ENCODE results near the gene LEAP2. TPM values are rescaled to one million over a fixed set of nuclear protein-coding genes. Genes with fewer than 3 reads are reported as not detected.

LEAP2 gene
- total RNA-seq, 1 donor from 2014 or later, result 0.27 TPM

- no peak overlapping the region for H3K4me2 ChIP-seq (ENCODE audit: low read length)
- Mint-ChIP-seq H3K27me3 (ENCODE audit: low read depth, unreplicated experiment) (no peaks in the 10 kb centered on the region), H3K4me1 (ENCODE audit: low read depth, unreplicated experiment) (peaks cover 2% of the 10 kb centered on the region), H3K27ac (ENCODE audit: unreplicated experiment) (no peak overlapping the region), H3K4me3 (ENCODE audit: unreplicated experiment) (no peak overlapping the region), H3K9me3 (ENCODE audit: unreplicated experiment) (no peaks in the 10 kb centered on the region), H3K36me3 (ENCODE audit: low read depth, unreplicated experiment) (no peaks in the 10 kb centered on the region)
- no peak for FAIRE-seq
- no peaks in the 10 kb centered on the region for H3K9me3 ChIP-seq (ENCODE audit: insufficient read depth, low read depth, low read length)
- H3K27ac ChIP-seq (ENCODE audit: low read depth, low read length), result no peak overlapping the region
- no peaks in the 10 kb centered on the region for H4K20me1 ChIP-seq (ENCODE audit: insufficient read depth, low read length)
- no peak overlapping the region for H2AFZ ChIP-seq (ENCODE audit: low read depth, low read length)
- no peak overlapping the region for H3K9ac ChIP-seq (ENCODE audit: low read length)
- DNase-seq (ENCODE audit: low read depth), result no peak
- H3K4me3 ChIP-seq (ENCODE audit: insufficient read depth, low read depth, low read length), result no peak overlapping the region
- H3K79me2 ChIP-seq (ENCODE audit: insufficient read depth, low read length), result no peaks in the 10 kb centered on the region
- H3K27me3 ChIP-seq (ENCODE audit: insufficient read depth, low read length), result peaks cover 5% of the 10 kb centered on the region
- TF ChIP-seq EZH2 (IDR thresholded peaks at IDR 0.05; ENCODE audit: insufficient read depth, low read length), result no peak
- TF ChIP-seq, protein P1, sequence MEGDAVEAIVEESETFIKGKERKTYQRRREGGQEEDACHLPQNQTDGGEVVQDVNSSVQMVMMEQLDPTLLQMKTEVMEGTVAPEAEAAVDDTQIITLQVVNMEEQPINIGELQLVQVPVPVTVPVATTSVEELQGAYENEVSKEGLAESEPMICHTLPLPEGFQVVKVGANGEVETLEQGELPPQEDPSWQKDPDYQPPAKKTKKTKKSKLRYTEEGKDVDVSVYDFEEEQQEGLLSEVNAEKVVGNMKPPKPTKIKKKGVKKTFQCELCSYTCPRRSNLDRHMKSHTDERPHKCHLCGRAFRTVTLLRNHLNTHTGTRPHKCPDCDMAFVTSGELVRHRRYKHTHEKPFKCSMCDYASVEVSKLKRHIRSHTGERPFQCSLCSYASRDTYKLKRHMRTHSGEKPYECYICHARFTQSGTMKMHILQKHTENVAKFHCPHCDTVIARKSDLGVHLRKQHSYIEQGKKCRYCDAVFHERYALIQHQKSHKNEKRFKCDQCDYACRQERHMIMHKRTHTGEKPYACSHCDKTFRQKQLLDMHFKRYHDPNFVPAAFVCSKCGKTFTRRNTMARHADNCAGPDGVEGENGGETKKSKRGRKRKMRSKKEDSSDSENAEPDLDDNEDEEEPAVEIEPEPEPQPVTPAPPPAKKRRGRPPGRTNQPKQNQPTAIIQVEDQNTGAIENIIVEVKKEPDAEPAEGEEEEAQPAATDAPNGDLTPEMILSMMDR (IDR thresholded peaks at IDR 0.05; ENCODE audit: insufficient read depth, low read depth, low read length), result no peak
- no peaks in the 10 kb centered on the region for H3K4me1 ChIP-seq (ENCODE audit: insufficient read depth, low read length)
- no peaks in the 10 kb centered on the region for H3K36me3 ChIP-seq (ENCODE audit: insufficient read depth, low read length)
Measured at GRCh38 chr5:132859889-132860437, 13.5 kb upstream of the LEAP2 start.

- no peak for FAIRE-seq
- Histone ChIP-seq H3K9me3 (ENCODE audit: insufficient read depth, low read depth, low read length) (no peaks in the 10 kb centered on the region), H3K4me2 (ENCODE audit: low read length) (no peak overlapping the region), H3K9ac (ENCODE audit: low read length) (no peak overlapping the region), H3K36me3 (ENCODE audit: insufficient read depth, low read length) (no peaks in the 10 kb centered on the region), H2AFZ (ENCODE audit: low read depth, low read length) (no peak overlapping the region), H4K20me1 (ENCODE audit: insufficient read depth, low read length) (no peaks in the 10 kb centered on the region), H3K27me3 (ENCODE audit: insufficient read depth, low read length) (peaks cover 5% of the 10 kb centered on the region), H3K4me3 (ENCODE audit: insufficient read depth, low read depth, low read length) (no peak overlapping the region), H3K27ac (ENCODE audit: low read depth, low read length) (no peak overlapping the region), H3K79me2 (ENCODE audit: insufficient read depth, low read length) (no peaks in the 10 kb centered on the region), H3K4me1 (ENCODE audit: insufficient read depth, low read length) (peaks cover 2% of the 10 kb centered on the region)
- Mint-ChIP-seq H3K27me3 (ENCODE audit: low read depth, unreplicated experiment) (no peaks in the 10 kb centered on the region), H3K36me3 (ENCODE audit: low read depth, unreplicated experiment) (no peaks in the 10 kb centered on the region), H3K27ac (ENCODE audit: unreplicated experiment) (no peak overlapping the region), H3K4me3 (ENCODE audit: unreplicated experiment) (no peak overlapping the region), H3K4me1 (ENCODE audit: low read depth, unreplicated experiment) (peaks cover 2% of the 10 kb centered on the region), H3K9me3 (ENCODE audit: unreplicated experiment) (no peaks in the 10 kb centered on the region)
- TF ChIP-seq, protein P1 (IDR thresholded peaks at IDR 0.05; ENCODE audit: insufficient read depth, low read depth, low read length), result no peak
- TF ChIP-seq EZH2 (IDR thresholded peaks at IDR 0.05; ENCODE audit: insufficient read depth, low read length), result no peak
- DNase-seq (ENCODE audit: low read depth), result no peak
Measured at GRCh38 chr5:132860742-132861141, 12.7 kb upstream of the LEAP2 start.

DNA sequence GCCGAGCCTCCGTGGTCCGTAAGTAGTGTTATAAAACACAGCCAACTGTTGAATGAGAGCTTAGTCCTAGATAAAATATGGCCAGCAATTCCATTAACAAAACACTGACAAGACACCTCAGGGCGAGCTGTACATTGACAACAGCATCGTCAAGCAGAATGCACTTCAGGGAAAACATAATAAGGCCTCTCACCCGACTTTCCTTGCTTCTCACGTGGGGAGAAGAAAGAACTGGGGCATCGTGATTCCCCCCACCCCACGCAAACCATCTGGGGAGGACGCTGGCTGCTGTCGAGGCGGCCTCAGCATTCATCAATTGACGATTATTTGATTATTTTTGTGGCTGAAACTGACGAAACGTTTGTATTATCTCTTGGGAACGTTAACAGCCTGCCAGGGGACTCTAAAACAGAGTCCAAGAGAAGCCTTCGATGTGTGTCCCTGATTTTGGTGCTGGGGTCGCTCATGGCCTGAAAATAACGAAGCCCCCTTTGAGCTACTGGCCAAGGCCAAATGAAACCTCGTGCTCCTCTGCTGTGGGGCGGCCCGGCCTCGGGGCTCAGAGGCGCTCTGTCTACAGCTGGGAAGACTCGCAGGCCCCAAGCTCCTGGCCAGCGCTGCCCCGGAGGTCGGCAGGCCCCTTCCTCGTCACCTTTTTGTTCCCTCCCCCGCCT, 7.7 kb upstream of the LEAP2 start:
- Histone ChIP-seq H3K36me3 (ENCODE audit: insufficient read depth, low read length) (peaks cover 5% of the 10 kb centered on the region), H3K27ac (ENCODE audit: low read depth, low read length) (peak overlapping the region; percentile 94), H3K4me2 (ENCODE audit: low read length) (peak overlapping the region; percentile 87), H3K79me2 (ENCODE audit: insufficient read depth, low read length) (peaks cover 19% of the 10 kb centered on the region), H3K27me3 (ENCODE audit: insufficient read depth, low read length) (peaks cover 5% of the 10 kb centered on the region), H3K4me3 (ENCODE audit: insufficient read depth, low read depth, low read length) (peak overlapping the region; percentile 84), H3K9ac (ENCODE audit: low read length) (peak overlapping the region; percentile 94), H4K20me1 (ENCODE audit: insufficient read depth, low read length) (peaks cover 3% of the 10 kb centered on the region), H2AFZ (ENCODE audit: low read depth, low read length) (peak overlapping the region; percentile 66), H3K4me1 (ENCODE audit: insufficient read depth, low read length) (peaks cover 6% of the 10 kb centered on the region), H3K9me3 (ENCODE audit: insufficient read depth, low read depth, low read length) (no peaks in the 10 kb centered on the region)
- FAIRE-seq, result no peak
- peaks cover 14% of the 10 kb centered on the region for H3K4me1 Mint-ChIP-seq (ENCODE audit: low read depth, unreplicated experiment)
- H3K4me3 Mint-ChIP-seq (ENCODE audit: unreplicated experiment), result peak overlapping the region; percentile 99
- peak overlapping the region; percentile 98 for H3K27ac Mint-ChIP-seq (ENCODE audit: unreplicated experiment)
- peaks cover 8% of the 10 kb centered on the region for H3K36me3 Mint-ChIP-seq (ENCODE audit: low read depth, unreplicated experiment)
- TF ChIP-seq, protein P1 (IDR thresholded peaks at IDR 0.05; ENCODE audit: insufficient read depth, low read depth, low read length), result no peak
- no peak for TF ChIP-seq EZH2 (IDR thresholded peaks at IDR 0.05; ENCODE audit: insufficient read depth, low read length)
- H3K9me3 Mint-ChIP-seq (ENCODE audit: unreplicated experiment), result no peaks in the 10 kb centered on the region
- DNase-seq (ENCODE audit: low read depth), result no peak
- no peaks in the 10 kb centered on the region for H3K27me3 Mint-ChIP-seq (ENCODE audit: low read depth, unreplicated experiment)
